ENCODE data around the gene PGLYRP4.

The PGLYRP4 gene

GRCh38 chr1:153336650-153337049 lies 12.0 kb downstream of the PGLYRP4 start:
- no peak overlapping the region for H3K27ac ChIP-seq (ENCODE audit: extremely low read depth, low read depth, low read length)
- TF ChIP-seq ZNF354C (tag by site-specific recombination; IDR thresholded peaks at IDR 0.05; ENCODE audit: borderline replicate concordance, low read depth) (no peak), ZNF114 (tag by site-specific recombination; IDR thresholded peaks at IDR 0.05) (no peak), ZNF350 (tag by site-specific recombination; IDR thresholded peaks at IDR 0.05) (no peak), ZSCAN4 (tag by site-specific recombination; IDR thresholded peaks at IDR 0.05) (no peak), ZNF518A (tag by site-specific recombination; conservative IDR thresholded peaks at IDR 0.05; ENCODE audit: low read depth) (no peak), ZNF692 (tag by site-specific recombination; IDR thresholded peaks at IDR 0.05) (no peak), MZF1 (tag by site-specific recombination; IDR thresholded peaks at IDR 0.05; ENCODE audit: borderline replicate concordance) (no peak), ZNF571 (tag by site-specific recombination; IDR thresholded peaks at IDR 0.05) (no peak), OVOL3 (tag by site-specific recombination; IDR thresholded peaks at IDR 0.05) (no peak), PBX3 (CRISPR knock-in tag; IDR thresholded peaks at IDR 0.05) (no peak), KLF8 (tag by site-specific recombination; IDR thresholded peaks at IDR 0.05) (no peak), ZNF24 (tag by site-specific recombination; IDR thresholded peaks at IDR 0.05) (no peak), SCRT2 (tag by site-specific recombination; IDR thresholded peaks at IDR 0.05) (no peak), ZNF174 (tag by site-specific recombination; IDR thresholded peaks at IDR 0.05) (no peak), MYNN (tag by site-specific recombination; IDR thresholded peaks at IDR 0.05; ENCODE audit: borderline replicate concordance) (no peak), ZNF670 (tag by site-specific recombination; IDR thresholded peaks at IDR 0.05; ENCODE audit: low read depth) (no peak), PRDM6 (tag by site-specific recombination; IDR thresholded peaks at IDR 0.05) (no peak), ZNF169 (tag by site-specific recombination; IDR thresholded peaks at IDR 0.05) (no peak), ATF2 (tag by site-specific recombination; IDR thresholded peaks at IDR 0.05; ENCODE audit: low read depth) (no peak)
- no peaks in the 10 kb centered on the region for H3K9me3 ChIP-seq (ENCODE audit: control insufficient read depth, insufficient read depth, low read depth, low read length)
- H3K36me3 ChIP-seq (ENCODE audit: control insufficient read depth in 2 of 2, insufficient read depth in 1 of 2, low read length in 2 of 2) = no peaks in the 10 kb centered on the region
- H3K4me1 ChIP-seq (ENCODE audit: control insufficient read depth, insufficient read depth, low read length) = no peaks in the 10 kb centered on the region
- H3K4me3 ChIP-seq (ENCODE audit: low read depth, low read length) = no peak overlapping the region
- POLR2A ChIA-PET = no interaction called here
- CTCF ChIA-PET = interaction anchor here (1.8 kb wide), 1 partner anchor 16 kb away, joined by 6 read pairs; no protein-coding TSS in a partner anchor

Data from HEK293 (cell line).